GM10266 (cell line): ENCODE measurements around the gene NUP155.
"Not testable (repeated sequence)": the region's sequence is repeated elsewhere in the genome, so short reads cannot be mapped to it uniquely, and the experiment has no call there.

Experiments
- DNase-seq: peaks from one replicate; pipeline ENCODE4 v3.0.0; 2012; ENCODE audit errors: extremely low spot score
- TF ChIP-seq, protein P1 (sequence below): IDR thresholded peaks from 2 replicates; pipeline ENCODE4 v1.5.1; 2012; ENCODE audit warnings: mild to moderate bottlenecking, low read depth; ENCODE audit not compliant: control insufficient read depth, insufficient read depth; ENCODE audit errors: missing control alignments

The NUP155 gene

DNA sequence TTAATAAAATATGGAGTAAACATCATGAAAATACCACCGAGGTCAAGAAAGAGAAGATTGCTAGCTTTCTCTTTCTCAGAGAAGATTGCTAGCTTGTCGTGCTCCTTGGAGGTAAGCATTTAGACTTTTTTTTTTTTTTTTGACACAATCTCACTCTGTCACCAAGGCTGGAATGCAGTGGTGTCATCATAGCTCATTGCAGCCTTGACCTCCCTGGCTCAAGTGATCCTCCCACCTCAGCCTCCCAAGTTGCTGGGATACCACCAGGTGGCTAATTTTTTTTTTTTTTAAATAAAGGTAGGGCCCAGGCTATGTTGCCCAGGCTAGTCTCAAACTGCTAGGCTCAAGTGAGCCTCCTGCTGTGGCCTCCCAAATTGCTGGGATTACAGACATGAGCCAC lies 95.4 kb downstream of the NUP155 start:
- DNase-seq, result no peak
- TF ChIP-seq, protein P1, sequence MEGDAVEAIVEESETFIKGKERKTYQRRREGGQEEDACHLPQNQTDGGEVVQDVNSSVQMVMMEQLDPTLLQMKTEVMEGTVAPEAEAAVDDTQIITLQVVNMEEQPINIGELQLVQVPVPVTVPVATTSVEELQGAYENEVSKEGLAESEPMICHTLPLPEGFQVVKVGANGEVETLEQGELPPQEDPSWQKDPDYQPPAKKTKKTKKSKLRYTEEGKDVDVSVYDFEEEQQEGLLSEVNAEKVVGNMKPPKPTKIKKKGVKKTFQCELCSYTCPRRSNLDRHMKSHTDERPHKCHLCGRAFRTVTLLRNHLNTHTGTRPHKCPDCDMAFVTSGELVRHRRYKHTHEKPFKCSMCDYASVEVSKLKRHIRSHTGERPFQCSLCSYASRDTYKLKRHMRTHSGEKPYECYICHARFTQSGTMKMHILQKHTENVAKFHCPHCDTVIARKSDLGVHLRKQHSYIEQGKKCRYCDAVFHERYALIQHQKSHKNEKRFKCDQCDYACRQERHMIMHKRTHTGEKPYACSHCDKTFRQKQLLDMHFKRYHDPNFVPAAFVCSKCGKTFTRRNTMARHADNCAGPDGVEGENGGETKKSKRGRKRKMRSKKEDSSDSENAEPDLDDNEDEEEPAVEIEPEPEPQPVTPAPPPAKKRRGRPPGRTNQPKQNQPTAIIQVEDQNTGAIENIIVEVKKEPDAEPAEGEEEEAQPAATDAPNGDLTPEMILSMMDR, result no peak

DNA sequence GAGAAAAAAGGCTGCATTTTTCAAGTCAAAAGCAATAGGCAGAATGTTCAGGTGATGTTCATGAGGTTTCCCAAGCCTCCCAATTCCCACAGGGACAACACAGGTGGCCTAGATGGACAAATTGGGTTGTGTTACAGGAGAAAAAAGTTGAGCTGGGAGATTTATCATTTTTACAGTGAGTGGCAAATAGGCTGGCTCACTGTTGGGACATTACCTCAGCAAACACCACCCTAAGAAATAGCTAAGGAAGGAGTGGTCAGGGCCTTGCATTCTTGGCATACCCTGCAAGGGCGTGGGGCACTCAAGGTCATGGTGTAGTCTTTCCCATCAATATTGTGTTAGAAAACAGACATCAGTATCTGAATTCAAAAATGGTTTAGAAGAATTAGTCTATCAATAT lies 98.4 kb downstream of the NUP155 start:
- TF ChIP-seq, protein P1, result no peak
- no peak for DNase-seq

DNA sequence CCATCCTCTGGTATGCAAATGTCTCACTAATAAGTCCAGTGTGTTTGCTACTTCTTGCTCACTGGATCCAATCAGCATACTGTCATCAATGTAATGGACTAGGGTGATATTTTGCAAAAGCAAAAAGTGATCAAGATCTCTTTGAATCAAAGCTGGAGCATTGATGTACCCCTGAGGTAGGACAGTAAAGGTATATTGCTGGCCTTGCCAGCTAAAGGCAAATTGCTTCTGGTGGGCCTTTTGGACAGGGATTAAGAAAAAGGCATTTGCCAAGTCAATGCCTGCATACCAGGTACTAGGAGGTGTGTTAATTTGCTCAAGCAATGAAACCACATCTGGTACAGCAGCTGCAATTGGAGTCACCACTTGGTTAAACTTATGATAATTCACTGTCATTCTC lies 102.8 kb downstream of the NUP155 start:
- not testable (repeated sequence) for DNase-seq

DNA sequence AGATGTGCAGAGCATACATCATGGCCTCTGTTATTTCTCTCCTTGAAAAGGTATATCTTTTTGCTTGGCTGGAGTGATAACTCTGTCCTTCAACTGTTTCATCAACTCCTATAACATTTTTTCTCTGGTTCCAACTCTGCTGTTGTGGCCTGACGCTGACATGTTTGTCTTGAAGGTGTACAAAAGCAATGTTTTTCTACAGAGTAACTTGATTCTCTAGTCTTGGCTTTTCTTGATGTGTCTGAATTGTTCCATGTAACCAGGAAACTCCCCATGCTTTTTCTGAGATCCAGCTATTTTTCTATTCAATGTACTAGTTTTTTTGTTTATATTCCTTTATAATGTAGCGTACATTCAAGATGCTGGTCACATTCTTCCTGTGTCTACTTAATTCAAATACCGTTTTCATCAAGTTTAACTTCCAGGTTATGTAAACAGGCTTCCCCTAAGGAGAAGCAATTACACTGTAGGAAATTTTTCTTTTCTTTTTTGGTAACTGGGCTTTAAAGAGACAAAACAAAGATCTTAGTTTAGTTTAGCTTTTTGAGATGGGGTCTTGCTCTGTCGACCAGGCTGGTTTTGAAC lies 115.0 kb downstream of the NUP155 start:
- TF ChIP-seq, protein P1, result no peak
- no peak for DNase-seq

DNA sequence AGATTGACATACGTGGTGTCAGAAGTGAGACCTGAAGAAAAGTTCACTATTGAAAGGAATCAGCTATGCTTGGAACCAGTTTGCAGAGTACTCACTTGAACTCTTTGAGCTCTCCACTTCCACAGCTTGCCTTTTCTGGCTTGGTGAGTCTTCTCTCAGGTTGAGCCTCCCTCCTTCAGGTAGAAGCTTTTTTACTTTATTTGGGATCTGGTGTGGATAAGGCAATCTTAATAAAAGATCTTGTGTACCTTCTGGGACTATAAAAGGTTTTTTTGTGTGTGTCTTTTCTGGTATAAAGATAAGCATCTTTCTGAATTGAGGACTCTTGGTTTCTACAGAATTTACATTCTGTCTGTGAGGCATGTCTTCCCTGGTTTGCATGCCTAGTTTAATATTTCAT lies 116.3 kb downstream of the NUP155 start:
- no peak for DNase-seq
- TF ChIP-seq, protein P1, result no peak

DNA sequence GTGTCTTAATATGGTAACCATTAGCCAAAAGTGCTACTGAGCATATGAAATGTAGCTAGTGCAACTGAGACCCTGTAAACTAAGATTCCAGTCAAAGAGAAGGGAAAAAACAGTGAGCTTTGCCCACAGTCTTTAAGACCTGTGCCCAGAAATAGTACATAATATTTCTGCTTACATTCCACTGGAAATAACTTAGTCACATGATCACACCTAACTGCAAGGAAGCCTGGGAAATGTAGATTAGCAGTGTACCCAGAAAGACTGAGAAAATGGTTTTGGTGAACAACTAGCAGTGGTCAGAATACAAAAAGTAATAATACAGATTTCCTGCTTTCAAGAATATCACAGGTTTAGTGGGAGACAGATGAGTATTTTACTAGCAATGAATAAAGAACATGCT lies 119.2 kb downstream of the NUP155 start:
- no peak for DNase-seq
- TF ChIP-seq, protein P1, result no peak

DNA sequence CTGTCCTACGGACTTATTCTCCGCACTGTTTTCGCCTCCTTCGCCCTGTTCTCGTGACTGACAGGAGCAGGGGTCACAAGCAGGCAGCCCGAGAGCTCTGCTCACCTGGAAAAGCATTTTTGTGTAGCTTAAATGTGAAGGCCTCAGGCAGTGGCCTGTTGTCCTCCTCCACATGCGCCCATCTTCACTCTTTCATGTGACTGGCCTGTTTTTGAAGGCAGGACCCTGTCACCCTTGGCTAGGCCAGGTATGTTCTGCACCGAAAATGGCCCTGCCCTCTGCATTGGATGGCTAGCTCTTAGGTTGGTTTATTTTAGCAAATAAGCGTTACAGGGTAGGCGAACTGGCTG lies 121.1 kb downstream of the NUP155 start:
- TF ChIP-seq, protein P1, result no peak
- DNase-seq, result peak; percentile 10
